Measurements from ENCODE around the gene NEK9. TPM values are rescaled to one million over a fixed set of nuclear protein-coding genes. Genes with fewer than 3 reads are reported as not detected.

The NEK9 gene
- total RNA-seq, 3 donors from 2014 or later, result 44.7 to 104 (median 49.9) TPM

DNA sequence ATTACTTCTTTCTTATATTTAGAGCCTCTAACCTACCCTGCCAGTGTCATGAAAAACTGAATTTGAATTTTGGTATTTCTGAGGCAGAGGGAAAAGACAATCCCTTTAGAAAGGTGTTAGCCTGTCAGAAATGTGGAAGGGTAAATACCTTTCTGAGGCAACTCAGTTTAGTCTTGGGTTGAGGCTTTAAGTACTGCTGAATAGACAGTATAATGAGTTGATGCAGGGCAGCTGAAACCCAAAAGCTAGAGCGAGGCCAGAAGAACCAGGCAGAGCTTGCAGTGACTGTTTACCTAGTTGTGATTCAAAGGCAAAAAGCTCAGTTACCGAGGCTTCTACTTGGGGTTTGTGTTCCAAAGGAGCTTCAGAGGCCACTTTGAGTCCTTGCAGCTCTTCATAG is 38.7 kb downstream of the NEK9 start:
- H3K4me1 ChIP-seq (ENCODE audit: low read depth), result no peaks in the 10 kb centered on the region
- no peak overlapping the region for H3K4me3 ChIP-seq
- intact Hi-C loops (cut with DNase I, micrococcal nuclease), result loop anchor here in 1 of 2 donors (5.0 kb wide), 1 partner anchor 141 kb away; no protein-coding TSS in a partner anchor
- no peaks in the 10 kb centered on the region for H3K9me3 ChIP-seq
- ATAC-seq (no peak), DNase-seq (no peak)
- peaks cover 13% of the 10 kb centered on the region for H3K36me3 ChIP-seq (ENCODE audit: low read depth)
- no peak for TF ChIP-seq CTCF (IDR thresholded peaks at IDR 0.05)

GRCh38 chr14:75084513-75084912 is 42.3 kb downstream of the NEK9 start:
- H3K36me3 ChIP-seq (ENCODE audit: low read depth), result peaks cover 7% of the 10 kb centered on the region
- H3K9me3 ChIP-seq, result no peaks in the 10 kb centered on the region
- H3K4me1 ChIP-seq (ENCODE audit: low read depth), result no peaks in the 10 kb centered on the region
- intact Hi-C loops (cut with DNase I, micrococcal nuclease), result no loop called here
- H3K4me3 ChIP-seq, result no peak overlapping the region
- DNase-seq, result peak in 1 of 3 donors; percentile 51
- ATAC-seq, result peak; percentile 86
- no peak for TF ChIP-seq CTCF (IDR thresholded peaks at IDR 0.05)

- ATAC-seq (no peak), DNase-seq (no peak)
- no peaks in the 10 kb centered on the region for H3K4me1 ChIP-seq (ENCODE audit: low read depth)
These were observed 43.6 kb downstream of the NEK9 start for GRCh38 chr14:75083271-75083670.

GRCh38 chr14:75081660-75082229 is 45.1 kb downstream of the NEK9 start:
- no peak overlapping the region for H3K4me3 ChIP-seq
- H3K36me3 ChIP-seq (ENCODE audit: low read depth), result peaks cover 1% of the 10 kb centered on the region
- H3K4me1 ChIP-seq (ENCODE audit: low read depth), result no peaks in the 10 kb centered on the region
- DNase-seq (no peak), ATAC-seq (no peak)
- intact Hi-C loops (cut with DNase I, micrococcal nuclease), result no loop called here
- no peak for TF ChIP-seq CTCF (IDR thresholded peaks at IDR 0.05)
- no peaks in the 10 kb centered on the region for H3K9me3 ChIP-seq

More at GRCh38 chr14:75083271-75083670, 43.6 kb downstream of the NEK9 start:
- no peak for TF ChIP-seq CTCF (IDR thresholded peaks at IDR 0.05)
- Histone ChIP-seq H3K9me3 (no peaks in the 10 kb centered on the region), H3K36me3 (ENCODE audit: low read depth) (peaks cover 7% of the 10 kb centered on the region), H3K4me3 (no peak overlapping the region)
- intact Hi-C loops (cut with DNase I, micrococcal nuclease), result no loop called here

GRCh38 chr14:75079521-75079920 is 47.3 kb downstream of the NEK9 start:
- DNase-seq (no peak), ATAC-seq (no peak)
- Histone ChIP-seq H3K4me3 (no peak overlapping the region), H3K9me3 (no peaks in the 10 kb centered on the region), H3K36me3 (ENCODE audit: low read depth) (no peaks in the 10 kb centered on the region), H3K4me1 (ENCODE audit: low read depth) (no peaks in the 10 kb centered on the region)
- intact Hi-C loops (cut with DNase I, micrococcal nuclease), result no loop called here
- no peak for TF ChIP-seq CTCF (IDR thresholded peaks at IDR 0.05)

DNA sequence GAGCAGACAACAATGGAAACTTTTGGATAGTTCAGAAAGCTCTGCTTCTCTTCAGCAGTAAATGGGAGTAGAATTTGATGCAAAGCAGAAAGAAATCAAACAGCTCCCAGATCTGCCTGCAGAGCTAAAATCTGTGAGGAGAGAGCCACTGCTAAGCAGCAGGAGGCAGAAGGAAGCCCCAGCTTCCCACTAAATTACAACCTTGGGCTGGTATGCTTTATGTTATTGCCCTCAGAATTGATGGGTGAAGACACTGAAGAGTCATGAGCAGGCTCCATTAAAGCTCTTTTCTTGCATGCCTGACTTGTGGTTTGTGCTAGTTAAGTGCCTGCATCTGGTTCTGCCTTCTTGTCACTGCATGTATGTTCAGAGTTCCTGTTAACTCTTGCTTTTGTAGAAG is 49.1 kb downstream of the NEK9 start:
- TF ChIP-seq CTCF (IDR thresholded peaks at IDR 0.05), result no peak
- Histone ChIP-seq H3K4me3 (no peak overlapping the region), H3K9me3 (no peaks in the 10 kb centered on the region), H3K36me3 (ENCODE audit: low read depth) (no peaks in the 10 kb centered on the region), H3K4me1 (ENCODE audit: low read depth) (no peaks in the 10 kb centered on the region)
- intact Hi-C loops (cut with DNase I, micrococcal nuclease), result no loop called here
- ATAC-seq (no peak), DNase-seq (no peak)
